Neuronal stem cell (in vitro differentiated cells): ENCODE results near the gene LIMA1.

Experiments used
- DNase-seq: peaks from one replicate; pipeline ENCODE4 v3.0.0-alpha.2; 2013; ENCODE audit warnings: low spot score
- H2AFZ ChIP-seq: one replicate; pipeline ENCODE4 v1.6.1; 2013; ENCODE audit warnings: mild to moderate bottlenecking, low read length, inconsistent platforms
- H2AK5ac ChIP-seq: 2 replicates; pipeline ENCODE4 v1.6.1; 2013; ENCODE audit warnings: low read depth, mild to moderate bottlenecking, inconsistent platforms, low read length, moderate library complexity, mixed read lengths
- H2BK120ac ChIP-seq: 2 replicates; pipeline ENCODE4 v1.6.1; 2013; ENCODE audit warnings: low read depth, mild to moderate bottlenecking, inconsistent platforms, low read length, moderate library complexity, mixed read lengths
- H2BK12ac ChIP-seq: one replicate; pipeline ENCODE4 v1.6.1; 2013; ENCODE audit warnings: low read length, inconsistent platforms
- H2BK15ac ChIP-seq: 2 replicates; pipeline ENCODE4 v1.6.1; 2013; ENCODE audit warnings: mild to moderate bottlenecking, low read length, inconsistent platforms, mixed read lengths
- H2BK5ac ChIP-seq: one replicate; pipeline ENCODE4 v1.6.1; 2013; ENCODE audit warnings: inconsistent platforms, mild to moderate bottlenecking, low read length, moderate library complexity
- H3K14ac ChIP-seq: one replicate; pipeline ENCODE4 v1.6.1; 2013; ENCODE audit warnings: low read length, inconsistent platforms
- H3K18ac ChIP-seq: 2 replicates; pipeline ENCODE4 v1.6.1; 2013; ENCODE audit warnings: low read length, inconsistent platforms
- H3K23ac ChIP-seq: 2 replicates; pipeline ENCODE4 v1.6.1; 2013; ENCODE audit warnings: low read depth, mild to moderate bottlenecking, mixed read lengths, low read length, inconsistent platforms; ENCODE audit not compliant: poor library complexity
- H3K27ac ChIP-seq: replicated peaks from 3 replicates; pipeline ENCODE4 v1.5.1; 2013; ENCODE audit warnings: low read length, inconsistent platforms
- H3K27me3 ChIP-seq, 3 experiments: 2 replicates each; pipeline ENCODE4 v1.6.1; 2013; ENCODE audit warnings: low read length in 3 of 3, mild to moderate bottlenecking in 2 of 3, inconsistent platforms in 1 of 3, low read depth in 1 of 3, mixed read lengths in 1 of 3, moderate library complexity in 1 of 3; ENCODE audit not compliant: control insufficient read depth in 3 of 3, insufficient read depth in 3 of 3
- H3K36me3 ChIP-seq, 2 donors: replicated peaks in 1 of 2; 2 replicates each; pipeline ENCODE4 v1.6.1; 2013; ENCODE audit warnings: low read length in 2 of 2; ENCODE audit not compliant: control insufficient read depth in 2 of 2, insufficient read depth in 2 of 2
- H3K4ac ChIP-seq: 2 replicates; pipeline ENCODE4 v1.6.1; 2013; ENCODE audit warnings: inconsistent platforms, mild to moderate bottlenecking, low read length, moderate library complexity
- H3K4me1 ChIP-seq, 2 donors: 1 replicate in 1 of 2; 2 replicates in 1 of 2; pipeline ENCODE4 v1.6.1; 2013; ENCODE audit warnings: low read length in 2 of 2, low read depth in 1 of 2; ENCODE audit not compliant: control insufficient read depth in 2 of 2, insufficient read depth in 1 of 2
- H3K4me2 ChIP-seq: one replicate; pipeline ENCODE4 v1.6.1; 2013; ENCODE audit warnings: mild to moderate bottlenecking, low read length, inconsistent platforms; ENCODE audit not compliant: insufficient read depth, poor library complexity, severe bottlenecking
- H3K4me3 ChIP-seq, 2 donors: 2 replicates each; pipeline ENCODE4 v1.5.1; 2013; ENCODE audit warnings: low read length in 2 of 2, mild to moderate bottlenecking in 2 of 2, inconsistent platforms in 1 of 2, moderate library complexity in 1 of 2
- H3K79me1 ChIP-seq: one replicate; pipeline ENCODE4 v1.6.1; 2013; ENCODE audit warnings: low read depth, mild to moderate bottlenecking, inconsistent platforms, low read length, moderate library complexity
- H3K9ac ChIP-seq: one replicate; pipeline ENCODE4 v1.6.1; 2013; ENCODE audit warnings: mild to moderate bottlenecking, low read depth, low read length, inconsistent platforms; ENCODE audit not compliant: poor library complexity
- H3K9me3 ChIP-seq, 2 donors: replicated peaks in 1 of 2; 2 replicates each; pipeline versions ENCODE3 to v1.6.1; 2013; ENCODE audit warnings: low read length in 2 of 2, mild to moderate bottlenecking in 2 of 2, inconsistent platforms in 1 of 2, low read depth in 1 of 2, mixed read lengths in 1 of 2, moderate library complexity in 1 of 2; ENCODE audit not compliant: control insufficient read depth in 2 of 2, insufficient read depth in 1 of 2
- H4K8ac ChIP-seq: one replicate; pipeline ENCODE4 v1.6.1; 2013; ENCODE audit warnings: low read depth, mild to moderate bottlenecking, inconsistent platforms, low read length, moderate library complexity
- H4K91ac ChIP-seq: one replicate; pipeline ENCODE4 v1.6.1; 2013; ENCODE audit warnings: low read length, low read depth, mild to moderate bottlenecking, inconsistent platforms; ENCODE audit not compliant: poor library complexity
- WGBS, 2 donors: extraction: QIAGEN DNeasy Blood & Tissue Kit; methylation state at CpG; one replicate each; pipeline ENCODE4 v1.1.7; 2013; ENCODE audit warnings: missing lambda C conversion rate in 2 of 2, mixed read lengths in 1 of 2; ENCODE audit not compliant: insufficient read length in 2 of 2, insufficient replicate concordance in 1 of 2; ENCODE audit errors: extremely low coverage in 2 of 2; 5-methylcytosine and 5-hydroxymethylcytosine counted together

Gene LIMA1

GRCh38 chr12:50246197-50246865, 37.0 kb downstream of the LIMA1 start:
- Histone ChIP-seq H2AFZ (no peak overlapping the region), H3K4me3 (no peak overlapping the region), H3K23ac (no peak overlapping the region), H2AK5ac (no peak overlapping the region), H3K27ac (no peak overlapping the region), H2BK12ac (no peak overlapping the region), H2BK120ac (no peak overlapping the region), H4K8ac (no peak overlapping the region), H3K36me3 (no peaks in the 10 kb centered on the region), H3K9ac (no peak overlapping the region), H3K9me3 (no peaks in the 10 kb centered on the region), H3K79me1 (no peaks in the 10 kb centered on the region), H3K4me2 (no peak overlapping the region), H3K14ac (no peak overlapping the region), H2BK5ac (no peak overlapping the region), H3K27me3 (no peaks in the 10 kb centered on the region), H3K4ac (no peak overlapping the region), H4K91ac (no peak overlapping the region), H3K18ac (no peak overlapping the region), H3K4me1 (no peaks in the 10 kb centered on the region), H2BK15ac (no peak overlapping the region)
- no CpG with 5 or more reads among the region's 7 CpGs for WGBS, 2 donors
- DNase-seq, result no peak

- Histone ChIP-seq H2BK5ac (no peak overlapping the region), H3K14ac (no peak overlapping the region), H2AK5ac (no peak overlapping the region), H2BK120ac (no peak overlapping the region), H3K9me3 (no peaks in the 10 kb centered on the region), H3K4ac (no peak overlapping the region), H2BK12ac (no peak overlapping the region), H3K9ac (no peak overlapping the region), H3K18ac (no peak overlapping the region), H3K4me2 (no peak overlapping the region), H3K23ac (no peak overlapping the region), H3K27ac (no peak overlapping the region), H3K4me1 (no peaks in the 10 kb centered on the region), H3K36me3 (no peaks in the 10 kb centered on the region), H4K8ac (no peak overlapping the region), H3K27me3 (no peaks in the 10 kb centered on the region), H2AFZ (no peak overlapping the region), H4K91ac (no peak overlapping the region), H3K79me1 (no peaks in the 10 kb centered on the region), H3K4me3 (no peak overlapping the region), H2BK15ac (no peak overlapping the region)
- WGBS, 2 donors, result no CpG with 5 or more reads among the region's 1 CpG
- no peak for DNase-seq
These were observed 39.8 kb downstream of the LIMA1 start for GRCh38 chr12:50243507-50243906.

DNA sequence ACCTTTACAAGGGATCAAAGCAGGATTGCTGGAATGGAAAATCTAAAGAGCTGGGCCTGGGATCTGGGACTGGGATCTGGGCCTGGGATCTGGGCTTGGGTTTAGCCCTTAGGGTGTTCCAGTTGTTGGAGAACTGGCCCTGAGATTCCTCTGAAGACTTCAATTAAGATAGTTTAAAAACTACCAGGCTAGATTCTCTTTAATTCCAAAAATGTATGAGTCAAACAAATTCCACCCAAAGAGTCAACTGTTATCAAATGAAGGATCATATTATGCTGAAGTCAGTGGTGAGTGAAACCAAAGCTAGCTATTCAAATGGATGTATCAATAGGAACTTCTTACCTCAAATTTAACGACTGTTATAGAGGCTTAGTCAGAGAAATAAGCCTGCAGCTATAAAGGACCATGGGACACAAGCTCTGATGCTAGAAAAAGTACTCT, 40.5 kb downstream of the LIMA1 start:
- H3K79me1 ChIP-seq, result no peaks in the 10 kb centered on the region
- no peak overlapping the region for H2AK5ac ChIP-seq
- H3K23ac ChIP-seq, result no peak overlapping the region
- H3K36me3 ChIP-seq, result no peaks in the 10 kb centered on the region
- no peak overlapping the region for H3K4ac ChIP-seq
- no peaks in the 10 kb centered on the region for H3K9me3 ChIP-seq
- H2BK5ac ChIP-seq, result no peak overlapping the region
- no peak overlapping the region for H3K4me2 ChIP-seq
- no peak overlapping the region for H2AFZ ChIP-seq
- WGBS, 2 donors, result no CpG with 5 or more reads among the region's 1 CpG
- H3K9ac ChIP-seq, result no peak overlapping the region
- no peak overlapping the region for H3K18ac ChIP-seq
- no peak overlapping the region for H2BK120ac ChIP-seq
- H3K14ac ChIP-seq, result no peak overlapping the region
- no peak overlapping the region for H4K91ac ChIP-seq
- H3K27ac ChIP-seq, result no peak overlapping the region
- no peak overlapping the region for H2BK12ac ChIP-seq
- DNase-seq, result no peak
- H3K27me3 ChIP-seq, result no peaks in the 10 kb centered on the region
- H3K4me1 ChIP-seq, result no peaks in the 10 kb centered on the region
- H2BK15ac ChIP-seq, result no peak overlapping the region
- H4K8ac ChIP-seq, result no peak overlapping the region
- H3K4me3 ChIP-seq, result no peak overlapping the region

DNA sequence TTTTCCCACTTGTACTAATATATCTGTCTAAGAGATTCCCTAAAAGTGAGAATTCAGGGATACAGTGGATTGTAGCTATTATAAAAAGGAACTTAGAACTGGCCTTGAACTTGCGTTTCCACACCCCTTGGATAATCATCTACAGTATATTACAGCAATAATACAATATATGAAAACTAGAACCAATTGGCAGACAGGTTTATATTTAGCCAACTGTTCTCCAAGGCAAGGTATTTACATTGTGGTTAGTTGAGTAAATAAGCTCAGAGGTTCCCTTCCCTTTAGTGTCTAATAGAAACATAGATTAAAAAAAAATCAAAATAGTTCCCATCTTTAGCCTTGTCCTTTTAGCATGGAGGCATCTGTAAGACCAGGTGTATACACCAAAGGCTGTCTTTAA, 42.1 kb downstream of the LIMA1 start:
- H2AFZ ChIP-seq, result no peak overlapping the region
- H4K91ac ChIP-seq, result no peak overlapping the region
- H3K18ac ChIP-seq, result no peak overlapping the region
- H3K27me3 ChIP-seq, result no peaks in the 10 kb centered on the region
- DNase-seq, result no peak
- no peak overlapping the region for H3K14ac ChIP-seq
- no peak overlapping the region for H2BK120ac ChIP-seq
- no peak overlapping the region for H2BK12ac ChIP-seq
- no peak overlapping the region for H4K8ac ChIP-seq
- no peak overlapping the region for H2BK15ac ChIP-seq
- no peak overlapping the region for H3K4me3 ChIP-seq
- H2BK5ac ChIP-seq, result no peak overlapping the region
- no peak overlapping the region for H3K27ac ChIP-seq
- no peak overlapping the region for H3K4me2 ChIP-seq
- no peaks in the 10 kb centered on the region for H3K4me1 ChIP-seq
- H3K36me3 ChIP-seq, result no peaks in the 10 kb centered on the region
- H3K79me1 ChIP-seq, result no peaks in the 10 kb centered on the region
- no peak overlapping the region for H3K23ac ChIP-seq
- no peak overlapping the region for H3K4ac ChIP-seq
- no CpG with 5 or more reads among the region's 1 CpG for WGBS, 2 donors
- no peak overlapping the region for H3K9ac ChIP-seq
- no peak overlapping the region for H2AK5ac ChIP-seq
- no peaks in the 10 kb centered on the region for H3K9me3 ChIP-seq
